ENCODE results near the gene OR2H1.

DNA sequence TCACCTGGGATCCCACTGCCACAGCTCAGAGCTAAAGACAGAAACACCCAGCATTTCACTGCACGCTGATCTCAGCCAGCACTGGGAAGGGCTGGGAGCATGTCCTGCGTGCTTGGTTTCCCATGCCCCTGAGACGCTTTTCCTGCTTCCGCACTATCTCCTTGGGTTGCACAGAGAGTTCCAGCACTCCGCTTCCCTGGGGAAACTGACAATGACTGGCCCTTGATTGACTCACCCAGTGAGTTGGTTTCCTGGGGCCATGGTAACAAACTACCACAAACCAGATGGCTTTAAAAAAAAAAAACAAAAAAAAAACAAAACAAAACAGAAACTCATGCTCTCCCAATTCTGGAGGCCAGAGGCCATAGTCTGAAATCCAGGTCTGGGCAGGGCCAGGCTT lies 45.6 kb downstream of the OR2H1 start:
- TF ChIP-seq CTCF (IDR thresholded peaks at IDR 0.05): no peak
- TF ChIP-seq POLR2A (IDR thresholded peaks at IDR 0.05): no peak

All from testis (tissue), 2 donors.